ENCODE data around the gene PAM16. TPM values are rescaled to one million over a fixed set of nuclear protein-coding genes. Genes with fewer than 3 reads are reported as not detected.

Gene PAM16
- total and polyA plus RNA-seq, 9 of the 15 experiments (the other 6 are each of a cell fraction or from before 2014, with no cell fraction given), result 38.7 to 273 (median 79.3) TPM

DNA sequence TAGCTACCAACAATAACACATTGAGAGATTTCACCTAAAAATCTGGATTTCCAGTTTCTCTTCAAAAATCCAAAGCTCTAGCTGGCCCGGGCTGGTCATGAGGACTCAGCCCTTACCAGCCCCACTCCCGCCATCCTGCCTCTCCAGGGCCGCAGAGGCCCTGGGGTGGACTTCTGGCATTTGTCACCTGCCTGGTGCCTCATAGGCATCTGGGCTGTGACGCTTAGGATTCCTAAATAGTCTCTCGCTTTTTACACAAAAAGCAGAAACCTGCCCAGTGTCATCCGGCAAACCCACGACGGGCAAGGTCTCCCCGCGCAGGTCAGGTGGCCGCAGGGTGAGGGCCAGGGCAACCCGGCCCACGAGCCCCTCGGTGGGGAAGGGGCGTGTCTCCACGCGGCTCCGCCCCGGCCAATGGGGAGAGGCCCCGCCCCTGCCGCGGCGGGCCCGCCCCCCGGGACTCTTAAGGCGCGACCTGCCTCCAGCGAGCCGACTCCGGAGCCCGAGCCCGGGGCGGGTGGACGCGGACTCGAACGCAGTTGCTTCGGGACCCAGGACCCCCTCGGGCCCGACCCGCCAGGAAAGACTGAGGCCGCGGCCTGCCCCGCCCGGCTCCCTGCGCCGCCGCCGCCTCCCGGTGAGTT is 20.4 kb upstream of the PAM16 start, which contains the start of gene VASN (continued):
- TF ChIP-seq TAF1 (IDR thresholded peaks at IDR 0.05; ENCODE audit: control insufficient read depth, extremely low read depth, insufficient read depth, low read length, severe bottlenecking) (peak; percentile 42), JUNB (CRISPR knock-in tag; conservative IDR thresholded peaks at IDR 0.05) (no peak), NONO (IDR thresholded peaks at IDR 0.05; ENCODE audit: low read depth in 2 of 2, low read length in 1 of 2) (peak in 1 of 2 experiments; percentile 96; a peak in 2 of 4 replicates), ARHGAP35 (IDR thresholded peaks at IDR 0.05; ENCODE audit: partially characterized antibody) (no peak), CBX1 (IDR thresholded peaks at IDR 0.05; ENCODE audit: low read depth) (peak; percentile 56; the same call in 1 of the 2 replicates)
- TF ChIP-seq, protein P1, sequence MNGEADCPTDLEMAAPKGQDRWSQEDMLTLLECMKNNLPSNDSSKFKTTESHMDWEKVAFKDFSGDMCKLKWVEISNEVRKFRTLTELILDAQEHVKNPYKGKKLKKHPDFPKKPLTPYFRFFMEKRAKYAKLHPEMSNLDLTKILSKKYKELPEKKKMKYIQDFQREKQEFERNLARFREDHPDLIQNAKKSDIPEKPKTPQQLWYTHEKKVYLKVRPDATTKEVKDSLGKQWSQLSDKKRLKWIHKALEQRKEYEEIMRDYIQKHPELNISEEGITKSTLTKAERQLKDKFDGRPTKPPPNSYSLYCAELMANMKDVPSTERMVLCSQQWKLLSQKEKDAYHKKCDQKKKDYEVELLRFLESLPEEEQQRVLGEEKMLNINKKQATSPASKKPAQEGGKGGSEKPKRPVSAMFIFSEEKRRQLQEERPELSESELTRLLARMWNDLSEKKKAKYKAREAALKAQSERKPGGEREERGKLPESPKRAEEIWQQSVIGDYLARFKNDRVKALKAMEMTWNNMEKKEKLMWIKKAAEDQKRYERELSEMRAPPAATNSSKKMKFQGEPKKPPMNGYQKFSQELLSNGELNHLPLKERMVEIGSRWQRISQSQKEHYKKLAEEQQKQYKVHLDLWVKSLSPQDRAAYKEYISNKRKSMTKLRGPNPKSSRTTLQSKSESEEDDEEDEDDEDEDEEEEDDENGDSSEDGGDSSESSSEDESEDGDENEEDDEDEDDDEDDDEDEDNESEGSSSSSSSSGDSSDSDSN (IDR thresholded peaks at IDR 0.05; ENCODE audit: borderline replicate concordance in 1 of 2, low read depth in 2 of 2, low read length in 2 of 2), result 0 out of 4 replicates have a peak, but pooled peaks of 1 of the 2 experiments have one; percentile 5
- TF ChIP-seq, protein P2, sequence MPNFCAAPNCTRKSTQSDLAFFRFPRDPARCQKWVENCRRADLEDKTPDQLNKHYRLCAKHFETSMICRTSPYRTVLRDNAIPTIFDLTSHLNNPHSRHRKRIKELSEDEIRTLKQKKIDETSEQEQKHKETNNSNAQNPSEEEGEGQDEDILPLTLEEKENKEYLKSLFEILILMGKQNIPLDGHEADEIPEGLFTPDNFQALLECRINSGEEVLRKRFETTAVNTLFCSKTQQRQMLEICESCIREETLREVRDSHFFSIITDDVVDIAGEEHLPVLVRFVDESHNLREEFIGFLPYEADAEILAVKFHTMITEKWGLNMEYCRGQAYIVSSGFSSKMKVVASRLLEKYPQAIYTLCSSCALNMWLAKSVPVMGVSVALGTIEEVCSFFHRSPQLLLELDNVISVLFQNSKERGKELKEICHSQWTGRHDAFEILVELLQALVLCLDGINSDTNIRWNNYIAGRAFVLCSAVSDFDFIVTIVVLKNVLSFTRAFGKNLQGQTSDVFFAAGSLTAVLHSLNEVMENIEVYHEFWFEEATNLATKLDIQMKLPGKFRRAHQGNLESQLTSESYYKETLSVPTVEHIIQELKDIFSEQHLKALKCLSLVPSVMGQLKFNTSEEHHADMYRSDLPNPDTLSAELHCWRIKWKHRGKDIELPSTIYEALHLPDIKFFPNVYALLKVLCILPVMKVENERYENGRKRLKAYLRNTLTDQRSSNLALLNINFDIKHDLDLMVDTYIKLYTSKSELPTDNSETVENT (CRISPR knock-in tag; IDR thresholded peaks at IDR 0.05), result no peak
- TF ChIP-seq, protein P3, sequence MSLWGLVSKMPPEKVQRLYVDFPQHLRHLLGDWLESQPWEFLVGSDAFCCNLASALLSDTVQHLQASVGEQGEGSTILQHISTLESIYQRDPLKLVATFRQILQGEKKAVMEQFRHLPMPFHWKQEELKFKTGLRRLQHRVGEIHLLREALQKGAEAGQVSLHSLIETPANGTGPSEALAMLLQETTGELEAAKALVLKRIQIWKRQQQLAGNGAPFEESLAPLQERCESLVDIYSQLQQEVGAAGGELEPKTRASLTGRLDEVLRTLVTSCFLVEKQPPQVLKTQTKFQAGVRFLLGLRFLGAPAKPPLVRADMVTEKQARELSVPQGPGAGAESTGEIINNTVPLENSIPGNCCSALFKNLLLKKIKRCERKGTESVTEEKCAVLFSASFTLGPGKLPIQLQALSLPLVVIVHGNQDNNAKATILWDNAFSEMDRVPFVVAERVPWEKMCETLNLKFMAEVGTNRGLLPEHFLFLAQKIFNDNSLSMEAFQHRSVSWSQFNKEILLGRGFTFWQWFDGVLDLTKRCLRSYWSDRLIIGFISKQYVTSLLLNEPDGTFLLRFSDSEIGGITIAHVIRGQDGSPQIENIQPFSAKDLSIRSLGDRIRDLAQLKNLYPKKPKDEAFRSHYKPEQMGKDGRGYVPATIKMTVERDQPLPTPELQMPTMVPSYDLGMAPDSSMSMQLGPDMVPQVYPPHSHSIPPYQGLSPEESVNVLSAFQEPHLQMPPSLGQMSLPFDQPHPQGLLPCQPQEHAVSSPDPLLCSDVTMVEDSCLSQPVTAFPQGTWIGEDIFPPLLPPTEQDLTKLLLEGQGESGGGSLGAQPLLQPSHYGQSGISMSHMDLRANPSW (CRISPR knock-in tag; IDR thresholded peaks at IDR 0.05), result no peak
- TF ChIP-seq, protein P4, sequence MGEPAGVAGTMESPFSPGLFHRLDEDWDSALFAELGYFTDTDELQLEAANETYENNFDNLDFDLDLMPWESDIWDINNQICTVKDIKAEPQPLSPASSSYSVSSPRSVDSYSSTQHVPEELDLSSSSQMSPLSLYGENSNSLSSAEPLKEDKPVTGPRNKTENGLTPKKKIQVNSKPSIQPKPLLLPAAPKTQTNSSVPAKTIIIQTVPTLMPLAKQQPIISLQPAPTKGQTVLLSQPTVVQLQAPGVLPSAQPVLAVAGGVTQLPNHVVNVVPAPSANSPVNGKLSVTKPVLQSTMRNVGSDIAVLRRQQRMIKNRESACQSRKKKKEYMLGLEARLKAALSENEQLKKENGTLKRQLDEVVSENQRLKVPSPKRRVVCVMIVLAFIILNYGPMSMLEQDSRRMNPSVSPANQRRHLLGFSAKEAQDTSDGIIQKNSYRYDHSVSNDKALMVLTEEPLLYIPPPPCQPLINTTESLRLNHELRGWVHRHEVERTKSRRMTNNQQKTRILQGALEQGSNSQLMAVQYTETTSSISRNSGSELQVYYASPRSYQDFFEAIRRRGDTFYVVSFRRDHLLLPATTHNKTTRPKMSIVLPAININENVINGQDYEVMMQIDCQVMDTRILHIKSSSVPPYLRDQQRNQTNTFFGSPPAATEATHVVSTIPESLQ (CRISPR knock-in tag; IDR thresholded peaks at IDR 0.05), result no peak

All from K562 (cell line).